Ovary (tissue), 3 donors: ENCODE data around the gene SLC39A13.

Experiments
- CTCF ChIP-seq, 3 donors: fragments of 450-650 bp in 2 of 3; fragments of 200-600 bp in 1 of 3; IDR thresholded peaks; one replicate each; pipeline versions ENCODE4 v1.5.1 to v1.8.0; 2016 to 2022; ENCODE audit warnings: antibody characterized with exemption in 3 of 3, mild to moderate bottlenecking in 1 of 3
- EP300 ChIP-seq: sonication (generic); formaldehyde crosslinking; IDR thresholded peaks from one replicate; pipeline ENCODE4 v1.6.1; 2017; ENCODE audit warnings: antibody characterized with exemption
- POLR2A ChIP-seq: fragments of 450-650 bp; IDR thresholded peaks from one replicate; pipeline ENCODE4 v1.6.1; 2017; ENCODE audit warnings: antibody characterized with exemption, mild to moderate bottlenecking, moderate library complexity
- donor health status: DM: no; HTN: no; CAD: no.

GRCh38 chr11:47413351-47413750 lies 5.0 kb downstream of the SLC39A13 start:
- TF ChIP-seq CTCF (IDR thresholded peaks at IDR 0.05) = no peak
- no peak for TF ChIP-seq POLR2A
- TF ChIP-seq EP300 = no peak
